ENCODE results near the gene SPAG7. TPM values are rescaled to one million over a fixed set of nuclear protein-coding genes. Genes with fewer than 3 reads are reported as not detected.

Gene SPAG7
- total and polyA plus RNA-seq, 2 of the 8 experiments (the other 6 are each of a cell fraction or from before 2014, with no cell fraction given), result 74.2 to 81.9 TPM

- TF ChIP-seq CEBPB (IDR thresholded peaks at IDR 0.05; ENCODE audit: low read depth, low read length) (no peak), POLR2A (IDR thresholded peaks at IDR 0.05; ENCODE audit: control extremely low read depth in 1 of 2, low read depth in 2 of 2, low read length in 2 of 2) (no peak)
Observed at GRCh38 chr17:5011928-5012327, 44.3 kb upstream of the SPAG7 start (continued).
